Measurements from ENCODE around the gene HSD17B8.
"Not testable (repeated sequence)": the region's sequence is repeated elsewhere in the genome, so short reads cannot be mapped to it uniquely, and the experiment has no call there.

HSD17B8 gene

DNA sequence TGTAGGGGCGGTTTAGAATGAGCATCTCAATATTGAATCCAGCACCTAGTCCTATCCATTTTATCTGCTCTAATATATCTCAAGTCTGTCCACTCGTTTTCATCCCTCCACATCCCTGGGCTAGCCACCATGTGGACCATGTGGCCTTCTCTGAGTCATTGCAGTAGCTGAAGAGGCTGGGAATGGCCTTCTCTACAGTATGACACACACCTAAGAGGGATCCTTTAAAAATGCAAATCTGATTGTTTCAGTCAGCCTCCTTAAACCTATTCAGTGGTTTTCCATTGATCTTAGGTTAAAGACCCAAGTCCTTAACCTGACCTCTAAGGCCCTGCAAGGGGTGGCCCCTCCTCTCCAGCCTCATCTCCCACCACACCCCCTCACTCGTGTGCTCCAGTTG lies 13.2 kb downstream of the HSD17B8 start:
- Histone ChIP-seq H3K27me3 (replicated peaks) (peaks cover 2% of the 10 kb centered on the region), H3K27ac (no peak overlapping the region), H3K4me3 (ENCODE audit: low read depth, low read length) (no peak overlapping the region), H3K36me3 (replicated peaks) (no peaks in the 10 kb centered on the region)
- no peak for DNase-seq
- in situ Hi-C loops (cut with HindIII; ENCODE audit: low pct_ligation_motif_present, low sequenced_read_pairs) = no loop called here
- TF ChIP-seq, protein P1, sequence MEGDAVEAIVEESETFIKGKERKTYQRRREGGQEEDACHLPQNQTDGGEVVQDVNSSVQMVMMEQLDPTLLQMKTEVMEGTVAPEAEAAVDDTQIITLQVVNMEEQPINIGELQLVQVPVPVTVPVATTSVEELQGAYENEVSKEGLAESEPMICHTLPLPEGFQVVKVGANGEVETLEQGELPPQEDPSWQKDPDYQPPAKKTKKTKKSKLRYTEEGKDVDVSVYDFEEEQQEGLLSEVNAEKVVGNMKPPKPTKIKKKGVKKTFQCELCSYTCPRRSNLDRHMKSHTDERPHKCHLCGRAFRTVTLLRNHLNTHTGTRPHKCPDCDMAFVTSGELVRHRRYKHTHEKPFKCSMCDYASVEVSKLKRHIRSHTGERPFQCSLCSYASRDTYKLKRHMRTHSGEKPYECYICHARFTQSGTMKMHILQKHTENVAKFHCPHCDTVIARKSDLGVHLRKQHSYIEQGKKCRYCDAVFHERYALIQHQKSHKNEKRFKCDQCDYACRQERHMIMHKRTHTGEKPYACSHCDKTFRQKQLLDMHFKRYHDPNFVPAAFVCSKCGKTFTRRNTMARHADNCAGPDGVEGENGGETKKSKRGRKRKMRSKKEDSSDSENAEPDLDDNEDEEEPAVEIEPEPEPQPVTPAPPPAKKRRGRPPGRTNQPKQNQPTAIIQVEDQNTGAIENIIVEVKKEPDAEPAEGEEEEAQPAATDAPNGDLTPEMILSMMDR (IDR thresholded peaks at IDR 0.05; ENCODE audit: low read depth, low read length, missing control alignments) = no peak

GRCh38 chr6:33226503-33227120 lies 22.2 kb downstream of the HSD17B8 start:
- H3K4me3 ChIP-seq (ENCODE audit: low read depth, low read length); H3K36me3 ChIP-seq (replicated peaks); H3K27me3 ChIP-seq (replicated peaks); in situ Hi-C loops (cut with HindIII; ENCODE audit: low pct_ligation_motif_present, low sequenced_read_pairs); DNase-seq; H3K27ac ChIP-seq: not testable (repeated sequence)

DNA sequence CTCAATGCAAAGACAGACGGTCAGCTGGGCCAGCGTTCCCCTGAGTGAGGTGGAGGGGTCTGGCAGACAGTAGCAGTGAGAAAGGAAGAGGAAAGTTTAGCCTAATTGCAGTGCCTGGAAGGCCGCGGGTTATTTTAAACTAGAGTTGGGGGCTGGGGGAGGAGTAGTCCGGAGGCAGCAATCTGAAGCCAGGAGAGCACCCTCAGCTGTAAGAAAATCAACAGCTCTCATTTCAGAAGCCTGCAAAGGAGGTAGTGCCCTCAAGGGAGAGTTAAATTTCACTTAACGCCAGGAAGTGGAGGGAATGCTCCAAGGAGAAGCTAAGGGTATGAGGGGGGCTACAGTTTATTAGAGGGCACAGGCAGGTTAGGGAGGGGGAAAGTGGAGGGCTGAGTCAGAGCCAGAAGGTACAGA lies 30.8 kb downstream of the HSD17B8 start:
- DNase-seq = no peak
- in situ Hi-C loops (cut with HindIII; ENCODE audit: low pct_ligation_motif_present, low sequenced_read_pairs) = no loop called here
- TF ChIP-seq, protein P1 (IDR thresholded peaks at IDR 0.05; ENCODE audit: low read depth, low read length, missing control alignments) = no peak
- Histone ChIP-seq H3K27me3 (replicated peaks) (peaks cover 6% of the 10 kb centered on the region), H3K27ac (no peak overlapping the region), H3K4me3 (ENCODE audit: low read depth, low read length) (no peak overlapping the region), H3K36me3 (replicated peaks) (no peaks in the 10 kb centered on the region)

DNA sequence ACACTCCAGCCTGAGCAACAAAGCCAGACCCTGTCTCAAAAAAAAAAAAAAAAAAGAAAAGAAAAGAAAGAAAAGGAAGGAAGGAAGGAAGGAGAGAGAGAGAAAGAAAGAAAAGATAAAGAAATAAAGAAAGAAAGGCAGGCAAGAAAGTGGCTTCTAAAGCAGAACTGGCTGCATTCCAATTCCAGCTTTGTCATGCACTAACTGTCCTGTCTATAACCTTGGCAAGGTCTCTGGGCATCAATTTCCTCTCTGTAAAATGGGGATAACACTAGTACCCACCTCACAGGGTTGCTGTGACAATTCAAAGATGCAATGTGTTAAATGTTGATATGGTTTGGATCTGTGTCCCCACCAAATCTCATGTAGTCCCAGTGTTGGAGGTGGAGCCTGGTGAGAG lies 31.9 kb downstream of the HSD17B8 start:
- Histone ChIP-seq H3K4me3 (ENCODE audit: low read depth, low read length) (no peak overlapping the region), H3K36me3 (replicated peaks) (no peaks in the 10 kb centered on the region), H3K27ac (no peak overlapping the region), H3K27me3 (replicated peaks) (peaks cover 6% of the 10 kb centered on the region)
- in situ Hi-C loops (cut with HindIII; ENCODE audit: low pct_ligation_motif_present, low sequenced_read_pairs) = no loop called here
- TF ChIP-seq, protein P1 (IDR thresholded peaks at IDR 0.05; ENCODE audit: low read depth, low read length, missing control alignments) = no peak
- DNase-seq = no peak

DNA sequence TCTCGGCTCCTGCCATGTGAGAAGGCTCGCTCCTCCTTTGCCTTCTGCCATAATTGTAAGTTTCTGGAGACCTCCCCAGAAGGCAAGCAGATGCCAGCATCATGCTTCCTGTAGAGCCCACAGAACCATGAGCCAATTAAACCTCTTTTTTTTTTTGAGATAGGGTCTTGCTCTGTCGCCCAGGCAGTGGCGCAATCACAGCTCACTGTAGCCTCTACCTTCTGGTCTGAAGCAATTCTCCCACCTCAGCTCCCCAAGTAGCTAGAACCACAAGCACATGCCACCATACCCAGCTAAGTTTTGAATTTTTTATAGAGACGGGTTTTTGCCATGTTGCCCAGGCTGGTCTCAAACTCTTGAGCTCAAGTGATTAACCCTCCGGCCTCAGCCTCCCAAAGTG lies 32.4 kb downstream of the HSD17B8 start:
- H3K4me3 ChIP-seq (ENCODE audit: low read depth, low read length) = no peak overlapping the region
- no peaks in the 10 kb centered on the region for H3K36me3 ChIP-seq (replicated peaks)
- in situ Hi-C loops (cut with HindIII; ENCODE audit: low pct_ligation_motif_present, low sequenced_read_pairs) = no loop called here
- peaks cover 3% of the 10 kb centered on the region for H3K27me3 ChIP-seq (replicated peaks)
- H3K27ac ChIP-seq = no peak overlapping the region
- TF ChIP-seq, protein P1 (IDR thresholded peaks at IDR 0.05; ENCODE audit: low read depth, low read length, missing control alignments) = no peak
- no peak for DNase-seq

DNA sequence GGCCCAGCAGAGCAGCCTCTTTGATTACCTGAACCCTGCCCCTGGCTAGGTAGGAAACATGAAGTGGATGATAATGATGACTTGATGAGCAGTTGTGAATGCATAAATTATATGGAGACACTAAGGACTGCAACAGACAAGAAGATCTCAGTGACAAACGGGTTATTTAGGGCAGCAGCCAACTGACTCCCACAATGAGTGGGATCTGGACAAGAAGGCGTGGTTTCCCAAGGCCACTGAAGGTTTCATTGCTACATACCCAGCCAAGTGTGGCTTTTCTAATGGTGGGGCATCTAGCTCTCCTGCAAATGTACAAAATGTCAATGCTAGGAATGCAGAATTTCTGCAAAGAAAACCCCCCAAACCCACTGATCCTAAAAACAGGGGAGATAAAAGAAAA lies 33.3 kb downstream of the HSD17B8 start:
- H3K4me3 ChIP-seq (ENCODE audit: low read depth, low read length) = no peak overlapping the region
- no peak for DNase-seq
- peaks cover 5% of the 10 kb centered on the region for H3K27me3 ChIP-seq (replicated peaks)
- TF ChIP-seq, protein P1 (IDR thresholded peaks at IDR 0.05; ENCODE audit: low read depth, low read length, missing control alignments) = no peak
- in situ Hi-C loops (cut with HindIII; ENCODE audit: low pct_ligation_motif_present, low sequenced_read_pairs) = no loop called here
- no peaks in the 10 kb centered on the region for H3K36me3 ChIP-seq (replicated peaks)
- no peak overlapping the region for H3K27ac ChIP-seq

All from brain microvascular endothelial cell (primary cell).